Smooth muscle cell (in vitro differentiated cells): ENCODE measurements around the gene HMGXB4. TPM values are rescaled to one million over a fixed set of nuclear protein-coding genes. Genes with fewer than 3 reads are reported as not detected.

ENCODE experiments used
- DNase-seq: peaks from one replicate; lab custom pipeline; 2025; ENCODE audit not compliant: unreplicated experiment; lab: John Stamatoyannopoulos, UW
- H2AFZ ChIP-seq: fragments of 200-600 bp; sonication (generic); 2 replicates; pipeline ENCODE4 v1.6.0; 2016; ENCODE audit warnings: antibody characterized with exemption, low read depth, mild to moderate bottlenecking
- H3F3A ChIP-seq: fragments of 200-600 bp; sonication (generic); 2 replicates; pipeline ENCODE4 v1.6.0; 2017; ENCODE audit warnings: antibody characterized with exemption, low read depth
- H3K27ac ChIP-seq: fragments of 200-600 bp; sonication (generic); 2 replicates; pipeline ENCODE4 v1.5.1; 2016; ENCODE audit warnings: low read depth, mild to moderate bottlenecking
- H3K27me3 ChIP-seq: fragments of 200-600 bp; sonication (generic); 2 replicates; pipeline ENCODE4 v1.6.1; 2016; ENCODE audit warnings: low read depth, mild to moderate bottlenecking
- H3K36me3 ChIP-seq: fragments of 200-600 bp; sonication (generic); 2 replicates; pipeline ENCODE4 v1.5.1; 2016; ENCODE audit warnings: low read depth
- H3K4me1 ChIP-seq: fragments of 200-600 bp; sonication (generic); 2 replicates; pipeline ENCODE4 v1.5.1; 2016; ENCODE audit warnings: low read depth
- H3K4me2 ChIP-seq: fragments of 200-600 bp; sonication (generic); 2 replicates; pipeline ENCODE4 v1.6.0; 2016; ENCODE audit warnings: mild to moderate bottlenecking
- H3K4me3 ChIP-seq: fragments of 200-600 bp; sonication (generic); 2 replicates; pipeline ENCODE4 v1.5.1; 2016; ENCODE audit warnings: mild to moderate bottlenecking
- H3K79me2 ChIP-seq: fragments of 200-600 bp; sonication (generic); 2 replicates; pipeline ENCODE4 v1.6.0; 2016; ENCODE audit warnings: low read depth, mild to moderate bottlenecking
- H3K9ac ChIP-seq: fragments of 200-600 bp; sonication (generic); 2 replicates; pipeline ENCODE4 v1.6.0; 2016; ENCODE audit warnings: low read depth
- H3K9me3 ChIP-seq: fragments of 200-600 bp; sonication (generic); replicated peaks from 2 replicates; pipeline ENCODE4 v1.5.1; 2016; ENCODE audit warnings: low read depth
- H4K20me1 ChIP-seq: fragments of 200-600 bp; sonication (generic); 2 replicates; pipeline ENCODE4 v1.6.0; 2016; ENCODE audit warnings: low read depth
- WGBS: methylation state at CpG from one replicate; pipeline ENCODE4 v1.1.7; 2016; ENCODE audit warnings: low lambda C conversion rate; 5-methylcytosine and 5-hydroxymethylcytosine counted together
- polyA plus RNA-seq: library from polyadenylated mRNA; unstranded; fragments of >200 nt; fragmentation: Nextera tagmentation; extraction: Ambion mirVana; gene quantifications from 2 replicates; pipeline ENCODE4 v1.2.1, GENCODE V29; 2016
- total RNA-seq: library from RNA; depleted of rRNA; stranded (reverse); fragments of >200 nt; gene quantifications from 2 replicates; pipeline ENCODE4 v1.2.3, GENCODE V29; 2014
- TF ChIP-seq, protein P1 (sequence below): fragments of 200-600 bp; sonication (generic); IDR thresholded peaks from 2 replicates; pipeline ENCODE4 v1.5.1; 2017; ENCODE audit warnings: borderline replicate concordance, mild to moderate bottlenecking, antibody characterized with exemption; ENCODE audit not compliant: insufficient read depth, poor library complexity, severe bottlenecking

The HMGXB4 gene
- total and polyA plus RNA-seq, 2 experiments from 2014 or later: 28.2 to 34.1 TPM

DNA sequence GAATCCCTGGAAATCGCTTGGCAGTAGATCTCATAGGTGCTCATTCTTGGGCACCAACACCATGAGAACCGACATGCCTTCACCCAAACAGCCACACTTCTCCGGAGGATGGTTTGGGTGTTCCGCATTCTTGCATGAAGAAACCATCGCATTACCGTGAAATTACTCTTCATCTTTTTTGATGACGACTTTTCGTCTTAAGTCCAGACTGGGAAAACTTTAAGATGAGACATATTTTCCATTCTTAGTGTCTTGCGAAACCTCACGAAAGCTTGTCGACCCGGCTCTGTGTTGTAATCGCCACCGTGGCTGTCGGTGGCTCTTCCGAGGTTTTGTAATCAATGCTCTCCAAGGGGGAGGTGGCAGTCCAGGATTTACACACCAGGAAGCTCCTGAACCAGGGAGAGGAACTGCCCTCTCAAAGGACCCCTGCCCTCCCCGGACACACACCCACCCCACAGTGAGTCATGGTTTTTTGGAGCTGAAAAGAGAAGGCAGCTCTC is 44.1 kb downstream of the HMGXB4 start:
- Histone ChIP-seq H4K20me1 (peaks cover 16% of the 10 kb centered on the region), H3K27me3 (no peaks in the 10 kb centered on the region), H3F3A (peaks cover 3% of the 10 kb centered on the region), H3K4me1 (peaks cover 9% of the 10 kb centered on the region), H2AFZ (no peak overlapping the region), H3K9ac (peak overlapping the region; percentile 95), H3K79me2 (peaks cover 24% of the 10 kb centered on the region), H3K36me3 (no peaks in the 10 kb centered on the region), H3K27ac (peak overlapping the region; percentile 97), H3K4me2 (peak overlapping the region; percentile 89), H3K9me3 (no peaks in the 10 kb centered on the region), H3K4me3 (peak overlapping the region; percentile 64)
- TF ChIP-seq, protein P1, sequence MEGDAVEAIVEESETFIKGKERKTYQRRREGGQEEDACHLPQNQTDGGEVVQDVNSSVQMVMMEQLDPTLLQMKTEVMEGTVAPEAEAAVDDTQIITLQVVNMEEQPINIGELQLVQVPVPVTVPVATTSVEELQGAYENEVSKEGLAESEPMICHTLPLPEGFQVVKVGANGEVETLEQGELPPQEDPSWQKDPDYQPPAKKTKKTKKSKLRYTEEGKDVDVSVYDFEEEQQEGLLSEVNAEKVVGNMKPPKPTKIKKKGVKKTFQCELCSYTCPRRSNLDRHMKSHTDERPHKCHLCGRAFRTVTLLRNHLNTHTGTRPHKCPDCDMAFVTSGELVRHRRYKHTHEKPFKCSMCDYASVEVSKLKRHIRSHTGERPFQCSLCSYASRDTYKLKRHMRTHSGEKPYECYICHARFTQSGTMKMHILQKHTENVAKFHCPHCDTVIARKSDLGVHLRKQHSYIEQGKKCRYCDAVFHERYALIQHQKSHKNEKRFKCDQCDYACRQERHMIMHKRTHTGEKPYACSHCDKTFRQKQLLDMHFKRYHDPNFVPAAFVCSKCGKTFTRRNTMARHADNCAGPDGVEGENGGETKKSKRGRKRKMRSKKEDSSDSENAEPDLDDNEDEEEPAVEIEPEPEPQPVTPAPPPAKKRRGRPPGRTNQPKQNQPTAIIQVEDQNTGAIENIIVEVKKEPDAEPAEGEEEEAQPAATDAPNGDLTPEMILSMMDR: no peak
- DNase-seq: peak; percentile 47
- WGBS: 14% methylated on average over 17 of the region's 17 CpGs

DNA sequence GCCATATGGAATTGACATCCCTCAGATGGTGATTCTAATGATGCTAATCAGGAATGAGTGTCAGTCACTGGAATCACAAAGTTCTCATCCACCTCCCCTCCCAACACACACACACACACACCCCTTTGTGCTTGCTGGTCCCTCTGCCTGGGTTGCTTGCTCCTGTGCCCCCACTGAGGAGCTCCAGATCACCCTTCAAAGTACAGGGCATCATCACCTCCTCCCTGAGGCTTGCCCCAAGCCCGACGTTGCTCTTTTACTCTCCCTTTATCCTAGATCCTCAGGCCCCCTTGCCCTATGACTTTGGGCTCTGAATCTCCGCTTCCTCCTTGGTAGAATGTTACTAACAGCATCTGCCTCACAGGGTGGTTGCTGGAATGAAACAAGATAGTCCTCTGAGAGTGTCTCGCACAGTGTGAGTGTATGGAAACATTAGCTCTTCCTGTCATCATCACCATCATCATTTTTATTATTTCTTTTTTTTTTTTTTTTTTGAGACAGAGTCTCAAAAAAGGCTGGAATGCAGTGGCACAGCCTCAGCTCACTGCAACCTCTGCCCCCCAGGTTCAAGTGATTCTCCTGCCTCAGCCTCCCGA is 45.8 kb downstream of the HMGXB4 start:
- Histone ChIP-seq H3K4me3 (no peak overlapping the region), H2AFZ (no peak overlapping the region), H3K27me3 (no peaks in the 10 kb centered on the region), H3K9ac (no peak overlapping the region), H3K36me3 (no peaks in the 10 kb centered on the region), H3K79me2 (peaks cover 41% of the 10 kb centered on the region), H3K4me2 (peak overlapping the region; percentile 16), H4K20me1 (peaks cover 33% of the 10 kb centered on the region), H3K4me1 (peaks cover 17% of the 10 kb centered on the region), H3K9me3 (no peaks in the 10 kb centered on the region), H3K27ac (peak overlapping the region; percentile 97), H3F3A (peaks cover 3% of the 10 kb centered on the region)
- DNase-seq: no peak
- TF ChIP-seq, protein P1: no peak
- WGBS: 86% methylated on average over 5 of the region's 5 CpGs

DNA sequence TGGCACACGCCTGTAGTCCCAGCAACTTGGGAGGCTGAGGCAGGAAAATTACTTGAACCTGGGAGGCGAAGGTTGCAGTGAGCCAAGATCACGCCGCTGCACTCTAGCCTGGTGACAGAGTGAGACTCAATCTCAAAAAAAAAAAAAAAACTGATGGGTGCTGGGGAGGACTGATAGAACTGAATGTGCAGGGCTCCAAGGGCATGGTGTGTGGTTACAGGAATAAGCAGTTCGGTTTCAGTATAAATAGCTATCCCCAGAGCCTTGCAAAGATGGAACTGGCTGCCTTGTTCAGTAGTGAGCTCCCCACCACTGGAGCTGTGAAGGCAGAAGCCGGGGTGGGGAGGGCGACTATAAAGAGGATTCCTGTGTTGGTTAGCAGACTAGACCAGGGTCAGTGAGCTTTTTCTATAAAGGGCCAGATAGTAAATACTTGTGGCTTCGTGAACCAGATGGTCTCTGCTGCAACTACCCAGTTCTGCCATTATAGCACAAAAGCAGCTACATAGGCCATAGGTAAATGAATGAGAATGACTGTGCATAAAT is 48.3 kb downstream of the HMGXB4 start:
- Histone ChIP-seq H3K4me3 (no peak overlapping the region), H3K27ac (no peak overlapping the region), H3K79me2 (peaks cover 56% of the 10 kb centered on the region), H2AFZ (no peak overlapping the region), H3K27me3 (no peaks in the 10 kb centered on the region), H3F3A (peaks cover 3% of the 10 kb centered on the region), H3K4me2 (no peak overlapping the region), H3K4me1 (peaks cover 14% of the 10 kb centered on the region), H3K36me3 (no peaks in the 10 kb centered on the region), H3K9ac (no peak overlapping the region), H4K20me1 (peaks cover 58% of the 10 kb centered on the region), H3K9me3 (no peaks in the 10 kb centered on the region)
- 71% methylated on average over 8 of the region's 8 CpGs for WGBS
- DNase-seq: no peak
- TF ChIP-seq, protein P1: no peak
